ENCODE results near the gene UXT. TPM values are rescaled to one million over a fixed set of nuclear protein-coding genes. Genes with fewer than 3 reads are reported as not detected.
A peak's percentile ranks its signal among the peaks of the same experiment; 100 is the strongest.

The UXT gene
- total RNA-seq, 1 donor from 2014 or later: 73.5 TPM

GRCh38 chrX:47623540-47624027 is 35.4 kb downstream of the UXT start:
- Histone ChIP-seq H3K4me1 (ENCODE audit: insufficient read depth, low read length) (no peaks in the 10 kb centered on the region), H3K27me3 (ENCODE audit: insufficient read depth, low read length) (no peaks in the 10 kb centered on the region), H3K9me3 (ENCODE audit: insufficient read depth, low read depth, low read length) (no peaks in the 10 kb centered on the region), H2AFZ (ENCODE audit: low read depth, low read length) (peak overlapping the region; percentile 47), H3K79me2 (ENCODE audit: insufficient read depth, low read length) (no peaks in the 10 kb centered on the region), H3K36me3 (ENCODE audit: insufficient read depth, low read length) (no peaks in the 10 kb centered on the region), H4K20me1 (ENCODE audit: insufficient read depth, low read length) (no peaks in the 10 kb centered on the region), H3K27ac (ENCODE audit: low read depth, low read length) (no peak overlapping the region), H3K4me3 (ENCODE audit: insufficient read depth, low read depth, low read length) (peak overlapping the region; percentile 46), H3K4me2 (ENCODE audit: low read length) (peak overlapping the region; percentile 80), H3K9ac (ENCODE audit: low read length) (no peak overlapping the region)
- FAIRE-seq (peak; percentile 20), DNase-seq (ENCODE audit: low read depth) (peak; percentile 70)
- Mint-ChIP-seq H3K27me3 (ENCODE audit: low read depth, unreplicated experiment) (peaks cover 9% of the 10 kb centered on the region), H3K9me3 (ENCODE audit: unreplicated experiment) (no peaks in the 10 kb centered on the region), H3K36me3 (ENCODE audit: low read depth, unreplicated experiment) (no peaks in the 10 kb centered on the region), H3K27ac (ENCODE audit: unreplicated experiment) (no peak overlapping the region), H3K4me3 (ENCODE audit: unreplicated experiment) (peak overlapping the region; percentile 77), H3K4me1 (ENCODE audit: low read depth, unreplicated experiment) (no peaks in the 10 kb centered on the region)
- no peak for TF ChIP-seq CTCF (IDR thresholded peaks at IDR 0.05; ENCODE audit: insufficient read depth, low read depth, low read length)
- no peak for TF ChIP-seq EZH2 (IDR thresholded peaks at IDR 0.05; ENCODE audit: insufficient read depth, low read length)

GRCh38 chrX:47621851-47622250 is 37.1 kb downstream of the UXT start:
- DNase-seq (ENCODE audit: low read depth): no peak
- Histone ChIP-seq H4K20me1 (ENCODE audit: insufficient read depth, low read length) (no peaks in the 10 kb centered on the region), H3K9me3 (ENCODE audit: insufficient read depth, low read depth, low read length) (no peaks in the 10 kb centered on the region), H3K36me3 (ENCODE audit: insufficient read depth, low read length) (no peaks in the 10 kb centered on the region), H3K4me3 (ENCODE audit: insufficient read depth, low read depth, low read length) (no peak overlapping the region), H3K27me3 (ENCODE audit: insufficient read depth, low read length) (no peaks in the 10 kb centered on the region), H3K27ac (ENCODE audit: low read depth, low read length) (no peak overlapping the region), H2AFZ (ENCODE audit: low read depth, low read length) (no peak overlapping the region), H3K4me2 (ENCODE audit: low read length) (no peak overlapping the region), H3K9ac (ENCODE audit: low read length) (no peak overlapping the region), H3K79me2 (ENCODE audit: insufficient read depth, low read length) (no peaks in the 10 kb centered on the region), H3K4me1 (ENCODE audit: insufficient read depth, low read length) (no peaks in the 10 kb centered on the region)
- Mint-ChIP-seq H3K27me3 (ENCODE audit: low read depth, unreplicated experiment) (peaks cover 18% of the 10 kb centered on the region), H3K9me3 (ENCODE audit: unreplicated experiment) (no peaks in the 10 kb centered on the region), H3K4me3 (ENCODE audit: unreplicated experiment) (no peak overlapping the region), H3K4me1 (ENCODE audit: low read depth, unreplicated experiment) (no peaks in the 10 kb centered on the region), H3K36me3 (ENCODE audit: low read depth, unreplicated experiment) (no peaks in the 10 kb centered on the region), H3K27ac (ENCODE audit: unreplicated experiment) (no peak overlapping the region)
- FAIRE-seq: no peak
- TF ChIP-seq EZH2 (IDR thresholded peaks at IDR 0.05; ENCODE audit: insufficient read depth, low read length) (no peak), CTCF (IDR thresholded peaks at IDR 0.05; ENCODE audit: insufficient read depth, low read depth, low read length) (no peak)

GRCh38 chrX:47620303-47620685 is 38.7 kb downstream of the UXT start:
- Mint-ChIP-seq H3K9me3 (ENCODE audit: unreplicated experiment) (no peaks in the 10 kb centered on the region), H3K4me1 (ENCODE audit: low read depth, unreplicated experiment) (no peaks in the 10 kb centered on the region), H3K4me3 (ENCODE audit: unreplicated experiment) (no peak overlapping the region), H3K36me3 (ENCODE audit: low read depth, unreplicated experiment) (no peaks in the 10 kb centered on the region), H3K27me3 (ENCODE audit: low read depth, unreplicated experiment) (peaks cover 22% of the 10 kb centered on the region), H3K27ac (ENCODE audit: unreplicated experiment) (no peak overlapping the region)
- no peak for TF ChIP-seq EZH2 (IDR thresholded peaks at IDR 0.05; ENCODE audit: insufficient read depth, low read length)
- no peak for TF ChIP-seq CTCF (IDR thresholded peaks at IDR 0.05; ENCODE audit: insufficient read depth, low read depth, low read length)
- Histone ChIP-seq H3K4me1 (ENCODE audit: insufficient read depth, low read length) (no peaks in the 10 kb centered on the region), H3K4me3 (ENCODE audit: insufficient read depth, low read depth, low read length) (no peak overlapping the region), H3K79me2 (ENCODE audit: insufficient read depth, low read length) (no peaks in the 10 kb centered on the region), H3K27ac (ENCODE audit: low read depth, low read length) (no peak overlapping the region), H2AFZ (ENCODE audit: low read depth, low read length) (no peak overlapping the region), H4K20me1 (ENCODE audit: insufficient read depth, low read length) (no peaks in the 10 kb centered on the region), H3K36me3 (ENCODE audit: insufficient read depth, low read length) (no peaks in the 10 kb centered on the region), H3K4me2 (ENCODE audit: low read length) (no peak overlapping the region), H3K27me3 (ENCODE audit: insufficient read depth, low read length) (no peaks in the 10 kb centered on the region), H3K9ac (ENCODE audit: low read length) (no peak overlapping the region), H3K9me3 (ENCODE audit: insufficient read depth, low read depth, low read length) (no peaks in the 10 kb centered on the region)
- DNase-seq (ENCODE audit: low read depth) (no peak), FAIRE-seq (no peak)
